Coronary artery (tissue), 2 donors: ENCODE data around the gene DIS3L2.

ENCODE experiments used
- DNase-seq: peaks from one replicate; pipeline ENCODE4 v3.0.0-alpha.2; 2017; ENCODE audit warnings: low spot score
- H3K27ac ChIP-seq, 2 donors: fragments of 200-600 bp; sonication (generic); one replicate each; pipeline ENCODE4 v1.5.1; 2016 to 2019
- H3K4me3 ChIP-seq: fragments of 200-600 bp; sonication (generic); 2 replicates; pipeline ENCODE4 v1.5.1; 2016; ENCODE audit warnings: mild to moderate bottlenecking, moderate library complexity
- CTCF ChIP-seq: fragments of 200-600 bp; sonication (generic); IDR thresholded peaks from one replicate; pipeline ENCODE4 v1.5.1; 2019; ENCODE audit warnings: antibody characterized with exemption

The DIS3L2 gene

DNA sequence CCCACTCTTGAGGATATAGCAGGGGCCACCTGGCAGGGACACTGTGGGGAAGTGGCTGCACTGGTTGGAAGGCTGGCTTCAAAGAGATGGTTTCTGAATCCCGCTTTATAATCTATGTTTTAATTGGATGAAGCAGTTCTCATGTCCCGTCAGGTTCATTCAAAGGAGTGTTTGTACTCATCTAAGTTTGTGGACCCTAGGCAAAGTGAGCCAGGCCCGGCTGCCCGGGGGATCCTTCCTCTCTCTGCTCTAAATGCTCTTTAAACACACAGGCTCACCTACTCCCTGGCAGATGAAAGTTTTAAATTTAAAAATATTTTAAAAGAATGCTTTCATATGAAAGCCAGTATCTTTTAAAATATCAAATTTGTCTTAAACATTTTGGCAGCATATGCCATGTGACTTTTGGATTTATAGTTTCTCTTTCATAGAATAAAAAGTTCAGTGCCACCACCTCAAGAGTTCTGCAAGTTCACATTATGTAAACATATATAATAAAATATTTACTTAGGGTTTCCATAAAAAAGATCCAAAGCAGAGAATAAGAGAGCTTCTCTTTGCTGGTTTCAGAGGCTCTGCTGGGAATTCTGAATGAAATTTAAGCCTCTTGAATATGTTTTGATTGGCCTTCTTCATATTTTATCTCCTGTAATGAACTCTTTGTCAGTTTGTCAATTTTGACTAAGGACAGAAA is 273.6 kb downstream of the DIS3L2 start:
- no peak overlapping the region for H3K4me3 ChIP-seq
- TF ChIP-seq CTCF = no peak
- no peak for DNase-seq
- no peak overlapping the region for H3K27ac ChIP-seq

GRCh38 chr2:232235716-232236115 is 274.2 kb downstream of the DIS3L2 start:
- H3K27ac ChIP-seq = no peak overlapping the region
- no peak for DNase-seq
- no peak overlapping the region for H3K4me3 ChIP-seq
- no peak for TF ChIP-seq CTCF

DNA sequence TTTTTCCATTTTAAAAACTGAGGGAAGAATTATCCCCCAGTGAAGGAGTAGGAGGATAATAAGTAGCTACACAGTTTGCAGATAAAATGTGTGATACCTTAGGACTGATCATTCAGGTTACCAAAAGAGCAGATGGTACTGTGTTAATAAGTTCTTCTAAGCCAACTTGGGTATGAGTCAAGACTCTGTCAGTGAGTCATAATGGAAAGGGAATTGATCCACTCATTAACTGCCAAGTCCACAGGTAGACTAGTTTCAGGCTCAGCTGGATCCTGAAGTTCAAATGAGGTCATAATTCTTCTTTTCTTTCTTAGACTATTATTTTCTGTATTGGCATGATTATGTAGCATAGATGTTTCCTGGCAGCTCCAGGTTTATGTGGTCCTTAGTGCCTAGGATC is 274.7 kb downstream of the DIS3L2 start:
- no peak for DNase-seq
- H3K27ac ChIP-seq = no peak overlapping the region
- no peak for TF ChIP-seq CTCF
- no peak overlapping the region for H3K4me3 ChIP-seq

- TF ChIP-seq CTCF = no peak
- DNase-seq = no peak
- H3K4me3 ChIP-seq = no peak overlapping the region
- no peak overlapping the region for H3K27ac ChIP-seq
Observed at GRCh38 chr2:232237464-232237863, 276.0 kb downstream of the DIS3L2 start.

DNA sequence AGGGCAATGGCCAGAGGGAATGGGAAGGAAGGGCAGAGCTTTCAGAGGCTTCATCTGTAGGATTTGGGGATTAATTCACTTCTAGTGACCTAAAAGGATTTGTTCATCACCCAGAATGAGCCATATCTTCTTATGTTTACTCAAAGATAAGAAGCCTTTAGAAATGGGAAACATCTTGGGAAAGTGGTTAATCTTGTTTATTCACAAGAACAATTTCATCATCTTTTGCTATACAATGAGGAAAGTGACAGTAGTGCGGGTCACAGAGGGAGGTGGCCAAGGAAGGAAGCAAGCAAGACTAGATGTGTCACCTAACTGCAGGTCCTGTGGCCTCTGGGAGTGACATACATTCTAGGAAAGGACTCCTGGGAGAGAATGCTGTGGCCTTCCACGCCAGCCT is 276.6 kb downstream of the DIS3L2 start:
- TF ChIP-seq CTCF = no peak
- no peak overlapping the region for H3K27ac ChIP-seq
- H3K4me3 ChIP-seq = no peak overlapping the region
- DNase-seq = no peak

- no peak overlapping the region for H3K4me3 ChIP-seq
- DNase-seq = no peak
- H3K27ac ChIP-seq = no peak overlapping the region
- TF ChIP-seq CTCF = no peak
Observed at GRCh38 chr2:232238596-232238995, 277.1 kb downstream of the DIS3L2 start.

- H3K27ac ChIP-seq = no peak overlapping the region
- DNase-seq = peak; percentile 22
- TF ChIP-seq CTCF = no peak
- H3K4me3 ChIP-seq = no peak overlapping the region
Observed at GRCh38 chr2:232239951-232240681, 278.6 kb downstream of the DIS3L2 start.
